HL-60 (cell line): ENCODE measurements around the gene MSMO1.

ENCODE experiments used
- DNase-seq, 2 experiments: peaks; one replicate each; pipeline ENCODE4 v3.0.0-alpha.2; 2010 to 2020; ENCODE audit warnings: low read depth in 1 of 2, low spot score in 1 of 2
- H3K27ac ChIP-seq: fragments of 250-450 bp; sonication (Bioruptor Pico); replicated peaks from 2 replicates; pipeline ENCODE4 v1.5.1; 2020; ENCODE audit warnings: mild to moderate bottlenecking, moderate library complexity
- H3K27me3 ChIP-seq: fragments of 250-450 bp; sonication (Bioruptor Pico); 2 replicates; pipeline ENCODE4 v1.5.1; 2021; ENCODE audit warnings: mild to moderate bottlenecking, moderate library complexity; ENCODE audit not compliant: insufficient read depth, poor library complexity, severe bottlenecking
- H3K4me3 ChIP-seq: replicated peaks from 2 replicates; pipeline ENCODE4 v1.5.1; 2011; ENCODE audit warnings: mild to moderate bottlenecking, control low read depth, low read length; ENCODE audit not compliant: insufficient read depth
- GABPA ChIP-seq: IDR thresholded peaks from 2 replicates; pipeline ENCODE4 v1.6.1; 2012; ENCODE audit warnings: low read depth
- POLR2AphosphoS5 ChIP-seq: IDR thresholded peaks from 2 replicates; pipeline ENCODE4 v1.6.1; 2012; ENCODE audit warnings: low read depth
- SPI1 ChIP-seq: IDR thresholded peaks from 2 replicates; pipeline ENCODE4 v1.6.1; 2012; ENCODE audit warnings: low read depth, mild to moderate bottlenecking, borderline replicate concordance
- TF ChIP-seq, protein P1 (sequence below): IDR thresholded peaks from one replicate; pipeline ENCODE4 v1.5.1; 2011; ENCODE audit warnings: low read length, control low read depth, inconsistent platforms; ENCODE audit not compliant: insufficient read depth
- TF ChIP-seq, protein P2 (sequence below): IDR thresholded peaks from 2 replicates; pipeline ENCODE4 v1.6.1; 2012; ENCODE audit warnings: low read depth; ENCODE audit not compliant: insufficient replicate concordance

Gene MSMO1

DNA sequence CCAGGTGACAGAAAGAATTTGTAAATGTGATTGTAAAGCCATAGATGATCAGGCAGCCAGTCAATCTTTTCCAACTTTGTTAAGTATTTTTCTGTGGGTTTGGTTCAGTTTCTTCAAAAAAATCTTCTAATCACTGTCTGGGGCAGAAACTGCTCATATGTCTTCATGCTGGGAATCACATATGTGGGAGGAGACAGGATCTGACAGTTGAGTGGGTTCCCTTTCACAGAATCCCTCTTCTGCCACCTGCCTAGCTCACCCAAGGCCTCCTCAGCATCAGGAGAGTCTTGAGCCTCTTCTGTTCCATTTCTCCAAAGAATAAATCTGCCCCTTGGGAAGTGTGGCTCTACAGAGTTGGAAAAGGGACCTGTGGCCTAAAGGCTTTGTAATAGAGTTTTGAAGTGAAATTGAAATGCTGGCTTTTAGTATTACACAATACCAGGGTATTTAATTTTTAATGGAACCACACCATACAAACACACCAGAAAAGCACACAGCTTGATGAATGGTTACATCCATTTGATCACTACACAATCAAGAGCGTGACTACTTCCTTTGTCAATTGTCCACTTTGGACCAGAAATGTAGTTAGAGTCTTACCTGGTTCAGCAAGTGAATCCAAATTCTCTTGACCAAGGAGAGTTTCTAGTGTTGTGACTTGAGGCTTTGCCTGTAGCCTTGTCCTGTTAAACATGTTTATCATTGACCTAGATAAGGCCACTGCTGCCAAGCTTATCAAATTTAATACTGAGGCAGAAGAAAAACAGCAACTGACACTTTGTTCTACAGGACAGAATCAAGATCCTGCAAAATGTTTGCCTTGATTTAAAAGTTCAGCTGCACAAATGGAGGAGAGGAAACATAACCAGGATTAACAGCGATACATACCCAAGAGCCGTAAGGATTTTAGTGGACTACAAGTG lies 20.4 kb downstream of the MSMO1 start:
- DNase-seq = no peak
- no peak overlapping the region for H3K27ac ChIP-seq
- H3K4me3 ChIP-seq = no peak overlapping the region
- TF ChIP-seq POLR2AphosphoS5 (no peak), SPI1 (no peak), GABPA (no peak)
- TF ChIP-seq, protein P1, sequence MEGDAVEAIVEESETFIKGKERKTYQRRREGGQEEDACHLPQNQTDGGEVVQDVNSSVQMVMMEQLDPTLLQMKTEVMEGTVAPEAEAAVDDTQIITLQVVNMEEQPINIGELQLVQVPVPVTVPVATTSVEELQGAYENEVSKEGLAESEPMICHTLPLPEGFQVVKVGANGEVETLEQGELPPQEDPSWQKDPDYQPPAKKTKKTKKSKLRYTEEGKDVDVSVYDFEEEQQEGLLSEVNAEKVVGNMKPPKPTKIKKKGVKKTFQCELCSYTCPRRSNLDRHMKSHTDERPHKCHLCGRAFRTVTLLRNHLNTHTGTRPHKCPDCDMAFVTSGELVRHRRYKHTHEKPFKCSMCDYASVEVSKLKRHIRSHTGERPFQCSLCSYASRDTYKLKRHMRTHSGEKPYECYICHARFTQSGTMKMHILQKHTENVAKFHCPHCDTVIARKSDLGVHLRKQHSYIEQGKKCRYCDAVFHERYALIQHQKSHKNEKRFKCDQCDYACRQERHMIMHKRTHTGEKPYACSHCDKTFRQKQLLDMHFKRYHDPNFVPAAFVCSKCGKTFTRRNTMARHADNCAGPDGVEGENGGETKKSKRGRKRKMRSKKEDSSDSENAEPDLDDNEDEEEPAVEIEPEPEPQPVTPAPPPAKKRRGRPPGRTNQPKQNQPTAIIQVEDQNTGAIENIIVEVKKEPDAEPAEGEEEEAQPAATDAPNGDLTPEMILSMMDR = no peak
- TF ChIP-seq, protein P2, sequence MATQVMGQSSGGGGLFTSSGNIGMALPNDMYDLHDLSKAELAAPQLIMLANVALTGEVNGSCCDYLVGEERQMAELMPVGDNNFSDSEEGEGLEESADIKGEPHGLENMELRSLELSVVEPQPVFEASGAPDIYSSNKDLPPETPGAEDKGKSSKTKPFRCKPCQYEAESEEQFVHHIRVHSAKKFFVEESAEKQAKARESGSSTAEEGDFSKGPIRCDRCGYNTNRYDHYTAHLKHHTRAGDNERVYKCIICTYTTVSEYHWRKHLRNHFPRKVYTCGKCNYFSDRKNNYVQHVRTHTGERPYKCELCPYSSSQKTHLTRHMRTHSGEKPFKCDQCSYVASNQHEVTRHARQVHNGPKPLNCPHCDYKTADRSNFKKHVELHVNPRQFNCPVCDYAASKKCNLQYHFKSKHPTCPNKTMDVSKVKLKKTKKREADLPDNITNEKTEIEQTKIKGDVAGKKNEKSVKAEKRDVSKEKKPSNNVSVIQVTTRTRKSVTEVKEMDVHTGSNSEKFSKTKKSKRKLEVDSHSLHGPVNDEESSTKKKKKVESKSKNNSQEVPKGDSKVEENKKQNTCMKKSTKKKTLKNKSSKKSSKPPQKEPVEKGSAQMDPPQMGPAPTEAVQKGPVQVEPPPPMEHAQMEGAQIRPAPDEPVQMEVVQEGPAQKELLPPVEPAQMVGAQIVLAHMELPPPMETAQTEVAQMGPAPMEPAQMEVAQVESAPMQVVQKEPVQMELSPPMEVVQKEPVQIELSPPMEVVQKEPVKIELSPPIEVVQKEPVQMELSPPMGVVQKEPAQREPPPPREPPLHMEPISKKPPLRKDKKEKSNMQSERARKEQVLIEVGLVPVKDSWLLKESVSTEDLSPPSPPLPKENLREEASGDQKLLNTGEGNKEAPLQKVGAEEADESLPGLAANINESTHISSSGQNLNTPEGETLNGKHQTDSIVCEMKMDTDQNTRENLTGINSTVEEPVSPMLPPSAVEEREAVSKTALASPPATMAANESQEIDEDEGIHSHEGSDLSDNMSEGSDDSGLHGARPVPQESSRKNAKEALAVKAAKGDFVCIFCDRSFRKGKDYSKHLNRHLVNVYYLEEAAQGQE = no peak
- no peaks in the 10 kb centered on the region for H3K27me3 ChIP-seq

- no peak for DNase-seq
- TF ChIP-seq SPI1 (no peak), POLR2AphosphoS5 (no peak), GABPA (no peak)
- TF ChIP-seq, protein P2 = no peak
- TF ChIP-seq, protein P1 = no peak
- no peak overlapping the region for H3K27ac ChIP-seq
- H3K27me3 ChIP-seq = no peaks in the 10 kb centered on the region
- no peak overlapping the region for H3K4me3 ChIP-seq
Observed at GRCh38 chr4:165351359-165352130, 24.1 kb downstream of the MSMO1 start.

- TF ChIP-seq, protein P1 = peak; percentile 5
- TF ChIP-seq, protein P2 = no peak
- no peaks in the 10 kb centered on the region for H3K27me3 ChIP-seq
- no peak overlapping the region for H3K4me3 ChIP-seq
- DNase-seq = no peak
- H3K27ac ChIP-seq = no peak overlapping the region
Observed at GRCh38 chr4:165355900-165356300, 28.4 kb downstream of the MSMO1 start.
